NCI-H2107 treated with DMSO at 0.1 percent for 48 hours (cell line): Measurements from ENCODE around the gene NECTIN4.

Source experiments
- DNase-seq: peaks from one replicate; lab custom pipeline; 2025; ENCODE audit not compliant: unreplicated experiment; lab: John Stamatoyannopoulos, UW

The NECTIN4 gene

DNA sequence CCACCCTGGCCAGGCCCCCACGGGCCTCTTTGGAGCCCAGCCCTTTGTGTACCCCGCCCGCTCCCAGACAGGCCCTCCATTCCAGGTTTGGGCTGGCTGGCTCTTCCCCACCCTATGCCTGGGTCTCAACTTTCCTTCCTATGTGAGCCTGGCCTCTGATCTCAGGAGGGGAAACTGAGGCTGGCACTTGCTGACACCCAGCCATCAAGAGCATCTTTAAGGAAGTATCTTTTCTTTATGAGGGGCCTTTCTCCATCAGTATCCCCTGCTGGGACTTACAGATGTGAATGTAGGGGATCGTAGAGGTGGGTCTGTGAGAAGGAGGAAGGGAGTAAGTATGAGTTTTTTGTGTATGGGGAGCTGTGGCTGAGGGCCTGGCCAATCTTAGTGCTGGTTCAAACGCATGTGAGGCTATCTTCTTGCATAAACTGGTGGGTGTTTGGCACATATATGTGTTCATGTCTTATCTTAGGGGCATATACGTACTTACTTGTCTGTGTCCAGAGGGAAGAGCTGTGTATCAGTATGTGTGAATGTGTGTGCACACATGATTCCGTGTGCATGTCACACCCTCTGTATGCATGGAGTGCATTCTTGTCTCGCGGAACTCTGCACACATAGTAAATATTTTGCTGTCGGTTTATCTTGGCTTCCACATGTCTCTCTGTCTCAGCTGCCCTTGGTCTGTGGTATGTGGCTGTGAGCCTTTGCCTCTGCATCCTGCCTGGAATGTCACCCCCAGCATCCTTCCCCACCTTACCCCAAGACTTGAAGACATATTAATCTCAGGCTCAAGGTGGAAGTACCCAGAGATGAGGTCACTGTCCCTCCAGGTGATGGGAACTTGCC, 5.4 kb downstream of the NECTIN4 start:
- no peak for DNase-seq

DNA sequence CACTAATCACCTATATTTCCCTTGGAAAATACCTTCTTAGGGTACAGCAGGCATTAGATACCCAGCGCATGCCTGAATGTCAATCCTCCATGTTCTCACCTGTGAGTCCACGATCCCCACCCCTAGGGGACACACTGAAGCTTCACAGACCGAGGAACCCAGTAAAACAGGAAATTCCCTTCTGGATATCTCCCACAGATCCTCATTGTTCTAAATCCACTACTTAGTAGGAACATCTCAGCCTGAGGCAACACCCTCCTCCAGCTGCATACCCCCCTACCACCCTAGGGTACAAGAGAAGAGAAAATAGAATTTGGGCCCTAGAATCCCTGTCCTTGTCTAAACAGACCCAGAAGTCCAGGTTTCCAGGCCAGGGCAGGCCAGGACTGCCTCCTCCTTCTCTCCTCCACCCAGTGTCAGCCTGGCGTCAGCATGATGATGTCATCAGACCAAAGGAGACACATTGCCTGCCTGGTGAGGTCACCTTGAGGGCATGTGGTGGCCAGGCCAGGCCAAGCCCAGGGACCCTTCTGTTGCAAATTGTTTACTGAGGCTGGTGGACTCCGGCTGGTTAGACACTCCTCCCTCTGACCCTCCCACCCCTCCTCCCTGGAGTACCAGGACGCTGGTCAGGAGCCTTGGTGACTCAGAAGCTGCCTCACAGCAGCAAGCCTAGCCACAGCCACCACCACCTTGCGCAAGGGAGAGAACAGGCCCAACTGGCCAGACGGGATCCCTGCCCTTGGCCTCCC, 6.2 kb downstream of the NECTIN4 start:
- no peak for DNase-seq

DNA sequence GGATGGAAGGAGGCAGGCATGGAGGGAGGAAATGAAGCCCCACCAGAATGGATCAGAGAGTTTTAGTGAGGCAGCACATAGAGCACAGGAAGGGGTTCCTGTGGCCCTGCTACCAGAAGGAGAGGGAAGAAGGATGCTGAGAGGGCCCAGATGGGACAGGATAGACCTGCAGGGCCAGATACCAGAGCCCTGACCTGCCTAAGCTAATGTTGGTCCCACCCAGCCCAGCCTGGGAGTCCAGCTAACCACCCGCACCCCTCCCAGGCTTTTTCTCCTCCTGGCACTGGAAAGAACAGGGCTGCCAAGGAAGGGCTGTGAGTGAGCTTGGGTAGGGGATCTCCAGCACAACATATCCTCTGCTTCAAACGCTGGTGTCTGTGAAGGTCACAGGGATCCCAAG, 6.9 kb downstream of the NECTIN4 start:
- no peak for DNase-seq

DNA sequence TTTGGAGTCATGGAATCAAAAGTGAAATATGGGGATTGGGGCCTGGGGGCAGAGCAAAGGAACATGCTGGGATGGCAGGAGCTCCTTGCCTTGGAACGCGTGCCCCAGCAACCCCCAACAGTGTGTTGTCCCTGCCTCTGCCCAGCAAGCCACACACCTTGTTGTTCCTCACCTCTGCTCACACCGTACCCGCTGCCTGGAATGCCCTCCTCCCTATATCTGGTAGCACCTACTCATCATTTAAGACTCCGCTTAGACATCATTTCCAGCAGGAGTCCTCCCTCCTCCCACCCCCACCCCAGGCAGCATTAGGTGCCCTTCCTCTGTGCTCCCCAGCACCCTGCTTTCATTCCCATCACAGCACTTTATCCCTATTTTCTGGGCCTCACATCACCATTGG, 7.8 kb downstream of the NECTIN4 start:
- no peak for DNase-seq

DNA sequence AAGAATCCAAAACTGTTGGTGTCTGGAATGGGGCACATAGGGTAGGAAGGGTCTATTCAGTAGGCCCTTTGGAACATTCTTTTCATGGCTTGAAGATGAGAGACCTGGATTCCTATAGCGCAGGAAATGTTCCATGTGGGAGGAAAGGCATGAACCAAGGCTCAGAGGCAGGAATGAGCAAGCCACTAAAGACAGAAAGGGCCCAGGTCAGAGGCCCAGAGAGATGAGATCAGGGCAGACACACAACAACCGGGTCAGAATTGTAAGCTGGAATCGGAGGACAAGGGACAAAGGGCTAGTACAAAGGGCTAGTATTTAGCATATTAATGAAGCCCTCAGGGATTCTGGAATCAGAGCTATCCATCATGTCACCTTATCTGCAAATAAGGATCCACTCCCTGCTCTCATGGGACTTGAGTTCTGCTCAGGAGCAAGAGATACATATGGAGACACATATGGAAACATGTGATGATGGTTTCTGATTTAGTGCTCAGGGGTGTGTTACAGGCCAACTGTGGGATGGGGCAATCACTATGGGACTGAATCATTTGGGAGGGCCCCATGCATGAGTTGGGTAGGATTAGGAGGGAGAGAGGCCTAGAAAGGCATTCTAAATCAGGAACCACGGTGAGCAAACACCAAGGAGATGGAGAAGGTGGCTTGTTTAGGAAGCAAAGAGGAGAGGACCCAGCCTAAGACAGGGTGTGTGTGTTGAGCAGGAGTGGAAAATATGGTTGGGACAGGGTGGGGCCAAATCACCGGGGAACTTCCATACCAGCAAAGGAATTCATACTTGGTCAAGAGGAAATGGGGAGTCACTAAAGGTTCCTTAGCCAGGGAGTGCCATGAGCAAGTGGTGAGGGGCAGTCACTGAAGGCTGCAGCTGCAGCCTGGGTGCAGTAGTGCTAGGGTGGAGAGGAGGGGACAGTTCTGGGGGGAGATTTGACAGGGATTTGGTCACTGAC, 8.6 kb downstream of the NECTIN4 start:
- DNase-seq = no peak

DNA sequence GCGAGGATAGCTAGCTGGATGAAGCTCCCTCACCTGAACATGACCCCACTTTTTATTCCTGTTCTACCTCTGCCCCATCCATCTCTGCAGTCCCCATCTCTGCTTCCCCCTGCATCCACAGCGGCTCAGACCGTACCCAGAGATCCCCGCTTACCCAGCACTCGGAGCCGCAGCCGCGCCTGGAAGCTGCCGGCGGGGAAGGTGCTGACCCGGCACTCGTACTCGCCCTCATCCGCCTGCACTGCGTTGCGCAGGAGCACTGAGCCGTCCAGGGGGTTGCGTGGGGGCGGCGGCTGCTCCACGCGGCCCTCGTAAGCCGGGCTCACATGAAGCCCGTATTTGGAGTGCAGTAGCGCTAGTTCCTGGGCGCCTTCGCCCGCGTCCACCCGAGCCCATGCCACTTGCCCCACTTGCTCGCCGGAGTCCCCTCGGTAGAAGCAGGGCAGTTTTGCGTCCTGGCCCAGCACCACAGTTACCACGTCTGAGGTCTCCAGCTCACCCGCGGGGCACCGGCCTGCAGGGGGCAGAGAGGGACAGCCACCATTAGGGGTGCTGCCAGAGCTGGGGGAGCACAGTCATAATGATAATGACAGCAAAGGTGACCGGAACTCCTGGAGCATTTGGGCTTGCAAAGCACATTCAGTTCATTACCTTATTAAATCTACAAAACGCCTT, 9.8 kb downstream of the NECTIN4 start:
- DNase-seq = no peak

DNA sequence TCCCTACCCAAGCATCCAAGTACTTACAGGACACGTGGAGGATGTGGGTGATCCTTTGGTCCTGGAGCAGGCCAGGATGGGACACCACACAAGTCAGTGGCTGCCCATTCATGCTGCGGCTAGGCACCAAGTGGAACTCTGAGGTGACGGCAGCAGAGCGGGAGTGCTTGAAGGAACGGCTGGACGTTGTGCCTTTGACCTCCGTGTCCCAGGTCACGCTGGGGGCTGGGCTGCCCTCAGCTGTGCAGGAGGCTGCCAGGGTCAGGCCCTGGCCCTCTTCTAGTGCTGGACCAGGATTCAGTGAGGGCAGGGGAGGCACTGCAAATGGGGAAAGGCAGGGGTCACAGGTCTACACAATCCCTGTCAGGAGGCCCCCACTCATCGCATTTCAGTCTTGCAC, 11.9 kb downstream of the NECTIN4 start:
- DNase-seq = no peak

DNA sequence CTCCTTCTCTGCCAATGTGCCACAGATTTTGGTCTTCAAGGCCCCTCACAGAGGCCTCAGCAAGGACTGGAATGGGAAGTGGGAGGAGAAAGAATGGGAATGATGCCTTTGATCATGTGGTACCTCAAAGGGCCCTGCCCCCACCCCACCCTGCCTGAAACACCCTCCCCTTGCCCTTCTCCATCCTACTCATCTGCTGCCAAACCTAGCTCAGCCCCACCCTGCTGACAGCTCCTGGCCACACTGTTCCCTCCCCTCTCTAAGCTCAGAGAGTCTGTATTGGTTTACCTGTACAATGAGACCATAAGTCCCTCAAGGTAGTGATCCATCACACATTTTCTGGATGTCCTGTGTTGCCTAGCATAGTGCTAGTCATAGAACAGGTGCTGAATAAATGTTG, 12.9 kb downstream of the NECTIN4 start:
- DNase-seq = no peak

DNA sequence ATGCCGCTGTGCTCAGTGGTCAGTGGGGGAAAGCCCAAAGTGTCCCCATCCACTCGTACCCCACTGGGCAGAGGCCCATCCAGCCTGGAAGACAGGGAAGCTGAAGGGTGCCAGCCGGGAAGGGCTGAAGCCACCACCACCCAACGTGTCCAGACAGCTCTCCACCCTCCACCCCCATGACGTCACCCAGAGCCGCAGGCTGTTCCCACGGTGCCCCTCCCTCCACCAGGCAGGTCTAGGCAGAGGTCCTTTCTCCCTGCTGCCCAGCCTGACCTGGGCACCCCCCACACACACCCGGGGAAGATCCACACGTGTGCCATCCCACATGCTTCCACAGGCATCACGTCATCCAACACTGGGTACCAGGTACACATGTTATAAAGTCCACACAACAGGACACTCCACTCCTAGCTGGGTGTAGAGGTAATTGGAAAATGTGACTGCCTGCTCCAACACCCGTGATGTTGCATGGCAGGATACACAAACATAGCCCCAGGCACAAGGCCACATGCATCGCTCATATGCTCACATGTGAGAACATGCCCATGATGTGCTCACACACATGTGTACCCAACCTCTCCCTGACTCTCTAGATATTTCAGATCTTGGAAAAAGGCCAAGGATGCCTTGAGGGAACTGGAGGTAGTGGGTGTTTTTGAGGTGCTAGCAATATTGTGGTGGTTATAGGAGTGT, 14.5 kb downstream of the NECTIN4 start:
- DNase-seq = no peak

DNA sequence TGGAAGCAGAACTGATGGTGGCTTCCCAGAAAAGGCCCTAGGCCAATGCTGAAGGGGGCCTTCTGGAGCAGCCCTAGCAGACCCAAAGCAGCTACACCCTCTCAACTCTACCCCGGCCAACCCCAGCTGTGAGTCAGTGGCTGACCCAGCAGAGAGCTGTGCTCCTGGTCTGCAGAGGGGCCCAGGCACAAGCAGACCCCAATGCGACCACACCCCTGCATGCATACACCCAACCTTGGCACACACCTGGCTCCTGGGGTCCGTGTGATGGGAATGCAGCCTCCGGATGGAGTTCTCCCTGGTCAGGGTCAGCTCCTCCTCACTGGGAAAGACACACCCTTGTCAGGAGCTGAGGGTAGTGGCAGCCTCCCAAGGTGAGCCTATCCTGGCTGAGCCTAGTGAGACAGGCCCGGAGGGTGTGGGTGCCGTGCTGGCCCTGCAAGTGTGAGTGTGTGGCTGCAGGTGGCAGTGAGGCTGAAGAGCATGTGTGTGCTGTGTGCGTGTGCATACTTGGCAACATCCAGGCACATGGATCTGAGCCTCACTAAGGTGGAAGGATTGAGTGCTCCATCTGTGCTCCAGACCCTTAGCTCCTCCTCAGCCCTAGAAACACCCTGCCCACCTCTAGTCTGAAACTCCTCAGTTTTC, 15.8 kb downstream of the NECTIN4 start:
- no peak for DNase-seq

DNA sequence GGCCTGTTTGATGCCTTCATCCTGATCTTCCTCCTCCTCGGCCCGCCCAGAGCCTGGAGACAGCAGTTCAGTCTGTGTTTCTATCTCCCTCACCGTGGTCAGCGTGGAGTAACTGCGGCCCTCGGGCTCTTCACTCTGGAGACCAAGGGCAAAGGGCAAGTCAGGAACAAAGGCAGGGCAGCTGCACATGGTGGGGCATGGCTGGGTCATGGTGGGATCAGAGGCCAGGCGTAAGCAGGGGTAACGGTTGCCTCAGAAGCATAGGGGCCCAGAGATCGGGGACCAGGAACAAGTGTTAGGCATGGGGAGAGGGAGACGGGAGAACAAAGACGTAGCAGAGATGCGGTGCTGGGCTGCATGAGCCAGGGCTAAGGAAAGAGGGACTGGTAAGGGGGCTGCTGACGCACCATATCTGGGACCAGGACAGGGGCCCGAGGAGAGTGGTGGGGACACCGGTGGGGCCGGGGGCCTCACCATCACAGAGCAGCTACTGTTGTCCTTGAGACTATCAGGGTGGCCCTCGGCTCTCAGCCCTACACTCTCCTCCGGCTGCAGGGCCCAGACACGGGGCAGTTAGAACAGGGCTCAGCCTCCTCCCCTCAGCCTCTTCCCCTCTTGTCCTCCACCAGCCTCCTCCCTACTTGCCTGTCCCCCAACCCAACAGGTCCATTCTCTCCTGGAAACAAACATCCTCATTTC, 16.5 kb downstream of the NECTIN4 start:
- DNase-seq = no peak

DNA sequence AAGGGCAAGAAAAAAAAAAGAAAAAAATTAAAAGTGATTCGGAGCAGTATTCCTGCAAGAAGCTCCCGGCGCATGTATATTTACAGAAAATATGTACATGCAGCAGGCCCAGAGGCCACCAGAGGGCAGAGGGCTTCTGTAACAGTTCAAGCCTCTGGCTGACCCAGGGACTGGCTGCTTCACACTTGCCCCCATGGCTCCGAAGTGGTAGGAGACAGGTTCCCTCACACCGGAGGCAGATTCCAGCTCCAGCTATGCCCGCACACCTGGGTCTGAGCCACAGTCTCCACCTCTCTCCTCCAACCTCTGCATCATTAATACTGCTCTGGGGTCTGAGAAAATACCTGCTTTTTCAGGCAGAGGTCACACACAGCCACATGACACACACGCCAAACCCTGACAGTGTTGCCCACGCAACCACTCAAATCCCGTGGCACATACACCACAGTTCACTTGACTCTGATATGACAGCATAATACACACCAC, 17.4 kb downstream of the NECTIN4 start:
- DNase-seq = no peak

DNA sequence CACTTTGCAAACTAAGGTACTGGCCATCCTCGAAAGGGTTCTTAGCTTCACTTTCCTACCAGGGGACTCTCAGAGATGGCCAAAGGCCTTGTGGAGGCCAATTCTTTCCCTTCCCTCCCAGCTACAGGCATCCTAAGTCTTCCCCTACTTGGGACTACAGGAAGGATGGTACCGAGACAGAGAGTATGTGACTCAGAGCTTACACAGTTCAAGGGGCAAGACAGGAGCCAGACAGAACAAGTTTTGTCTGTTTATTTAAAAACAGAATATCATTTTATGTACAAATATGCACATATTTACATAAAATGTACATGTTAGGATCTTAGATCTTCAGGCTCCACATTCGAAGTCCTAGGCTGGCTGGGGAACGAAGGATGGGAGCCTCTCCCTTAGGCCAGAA, 18.6 kb downstream of the NECTIN4 start:
- DNase-seq = no peak

DNA sequence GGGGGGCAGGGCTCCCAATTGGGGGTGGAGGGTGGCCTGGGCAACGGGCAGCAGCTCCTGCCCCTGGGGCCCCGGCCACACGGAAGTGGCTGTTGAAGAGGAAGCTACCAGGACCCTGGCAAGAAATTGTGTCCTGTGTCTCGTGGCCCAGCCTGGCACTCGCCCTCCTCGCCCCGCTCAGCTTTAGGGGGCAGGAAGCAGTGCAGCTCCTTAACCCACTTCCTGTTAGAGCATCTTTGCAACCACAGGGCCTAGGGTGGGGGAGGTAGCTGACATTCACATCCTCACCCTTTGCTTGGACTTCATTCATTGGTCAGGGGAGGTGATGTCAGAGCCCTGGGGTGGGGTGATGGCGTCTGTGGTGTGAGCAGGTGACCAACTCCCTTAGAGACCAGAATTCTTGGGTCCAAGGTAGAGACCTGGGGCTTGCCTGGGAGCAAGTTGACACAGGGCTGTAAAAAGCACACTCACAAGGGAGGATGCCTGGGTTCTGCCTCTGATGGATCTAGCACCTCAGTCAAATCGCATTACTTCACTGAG, 19.6 kb downstream of the NECTIN4 start, which contains the start of gene ARHGAP30:
Gene ARHGAP30 (minus strand): TSS at position 161 of the 540 bp plus-strand sequence. CDS start 267 bp downstream, outside the sequence.
- no peak for DNase-seq

DNA sequence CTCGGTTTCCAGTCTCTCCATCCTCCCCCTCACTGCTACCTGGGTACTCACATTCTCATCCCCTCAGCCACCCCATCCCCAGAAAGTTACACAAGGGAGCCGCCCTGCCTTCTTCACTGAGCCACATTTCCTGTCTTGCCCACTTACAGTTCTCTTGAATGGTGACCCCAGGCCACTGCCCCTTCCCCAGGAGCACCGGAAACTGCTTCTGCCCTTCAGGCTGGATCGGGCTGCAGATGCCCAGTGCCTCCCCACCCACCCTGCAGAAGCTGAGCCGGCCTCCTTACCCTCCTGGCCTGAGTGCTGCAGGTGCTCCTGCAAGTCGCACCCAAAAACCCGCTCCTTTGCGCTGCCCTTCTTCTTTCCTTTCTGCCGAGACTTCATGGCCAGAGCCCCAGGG, 20.1 kb downstream of the NECTIN4 start:
- no peak for DNase-seq

DNA sequence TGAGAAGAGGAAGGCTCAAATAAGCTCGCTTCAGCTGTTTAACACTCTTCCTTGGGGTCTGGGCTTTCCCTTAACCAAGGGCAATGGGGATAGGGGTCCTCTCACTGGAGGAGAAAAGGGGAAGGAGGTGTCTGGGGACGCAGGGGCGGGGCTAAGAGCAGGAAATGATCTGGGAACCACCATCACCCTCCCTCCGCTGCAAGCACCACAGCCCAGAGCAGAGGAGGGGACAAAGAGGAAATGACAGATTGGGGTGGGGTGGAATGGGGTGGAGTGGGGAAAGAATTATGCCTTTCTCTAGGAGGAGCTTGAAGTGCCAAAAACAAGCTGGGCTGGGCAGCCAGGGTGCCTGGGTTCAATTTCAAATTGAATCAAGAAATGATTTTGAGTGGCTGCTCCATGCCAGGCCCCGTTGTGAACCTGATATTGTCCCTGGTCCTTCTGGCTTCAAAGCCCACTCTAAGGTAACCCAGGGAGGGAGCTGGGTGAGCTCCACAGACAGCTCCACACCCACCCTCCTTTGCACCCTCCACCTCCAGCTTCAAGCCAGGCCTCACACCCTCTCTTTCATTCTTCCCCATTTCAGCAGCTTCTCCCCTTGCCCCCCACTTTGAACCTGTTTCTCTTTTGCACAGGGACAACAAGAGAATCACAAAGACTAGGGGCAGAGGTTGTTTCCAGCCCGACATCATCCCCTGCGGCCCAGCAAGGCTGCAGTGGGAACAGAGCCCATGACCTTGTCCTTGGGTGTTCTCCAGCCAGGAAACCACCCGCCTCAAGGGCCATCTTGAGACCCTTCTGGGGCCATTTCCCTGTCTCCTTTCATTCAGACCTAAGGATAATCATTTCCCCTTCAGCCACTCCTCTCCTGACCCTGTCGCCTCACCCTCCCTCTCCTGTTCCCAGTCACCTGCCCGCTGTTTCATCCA, 20.8 kb downstream of the NECTIN4 start:
- DNase-seq = no peak

DNA sequence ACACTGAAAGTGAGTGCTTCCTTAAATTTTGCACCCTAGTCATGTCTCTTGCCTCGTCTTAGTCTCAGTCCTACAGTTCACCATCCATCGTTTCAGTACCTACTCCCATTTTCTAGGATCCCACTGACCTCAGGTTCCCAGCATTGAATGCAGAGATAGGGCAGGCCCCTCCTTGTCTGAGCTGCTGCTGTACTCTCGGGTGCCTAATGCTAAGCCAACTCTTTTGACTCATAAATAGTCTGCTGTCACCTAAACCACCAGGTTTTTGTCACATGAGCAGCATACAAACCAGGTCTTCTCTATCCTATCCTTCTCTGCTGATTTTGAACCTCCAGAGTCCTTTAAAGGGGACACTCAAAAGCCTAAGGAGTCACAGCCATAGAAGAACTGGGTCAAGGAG, 22.7 kb downstream of the NECTIN4 start:
- DNase-seq = no peak
